ENCODE results near the gene CRB1.

The CRB1 gene

GRCh38 chr1:197413564-197413963 lies 145.5 kb downstream of the CRB1 start:
- no peaks in the 10 kb centered on the region for H3K9me3 ChIP-seq (ENCODE audit: insufficient read depth, low read length)
- no peak overlapping the region for H3K4me3 ChIP-seq (ENCODE audit: insufficient read depth, low read length, poor library complexity, severe bottlenecking)
- no peak overlapping the region for H2AFZ ChIP-seq (ENCODE audit: low read depth, low read length, severe bottlenecking)
- H3K79me2 ChIP-seq (ENCODE audit: insufficient read depth, low read length), result no peaks in the 10 kb centered on the region
- H3K4me2 ChIP-seq (ENCODE audit: low read depth, low read length, poor library complexity, severe bottlenecking), result no peak overlapping the region
- H4K20me1 ChIP-seq (ENCODE audit: low read depth, low read length), result no peaks in the 10 kb centered on the region
- TF ChIP-seq CTCF (IDR thresholded peaks at IDR 0.05; ENCODE audit: insufficient read depth, low read length, poor library complexity, severe bottlenecking) (no peak), EZH2phosphoT487 (conservative IDR thresholded peaks at IDR 0.05; ENCODE audit: low read length) (no peak)
- no peaks in the 10 kb centered on the region for H3K9me2 ChIP-seq (replicated peaks; ENCODE audit: insufficient read depth, low read length)
- no peaks in the 10 kb centered on the region for H3K36me3 ChIP-seq (ENCODE audit: low read length)
- H3K27ac ChIP-seq (ENCODE audit: low read depth, low read length), result no peak overlapping the region
- H3F3A ChIP-seq (ENCODE audit: insufficient read depth), result no peaks in the 10 kb centered on the region
- H3K27me3 ChIP-seq (ENCODE audit: low read length), result no peaks in the 10 kb centered on the region
- H3K9ac ChIP-seq (ENCODE audit: low read length), result no peak overlapping the region

- no peak overlapping the region for H3K9ac ChIP-seq (ENCODE audit: low read length)
- no peak overlapping the region for H2AFZ ChIP-seq (ENCODE audit: low read depth, low read length, severe bottlenecking)
- no peaks in the 10 kb centered on the region for H3K36me3 ChIP-seq (ENCODE audit: low read length)
- no peak overlapping the region for H3K27ac ChIP-seq (ENCODE audit: low read depth, low read length)
- H3K9me3 ChIP-seq (ENCODE audit: insufficient read depth, low read length), result no peaks in the 10 kb centered on the region
- H3K9me2 ChIP-seq (replicated peaks; ENCODE audit: insufficient read depth, low read length), result no peaks in the 10 kb centered on the region
- H3K79me2 ChIP-seq (ENCODE audit: insufficient read depth, low read length), result no peaks in the 10 kb centered on the region
- TF ChIP-seq CTCF (IDR thresholded peaks at IDR 0.05; ENCODE audit: insufficient read depth, low read length, poor library complexity, severe bottlenecking) (no peak), EZH2phosphoT487 (conservative IDR thresholded peaks at IDR 0.05; ENCODE audit: low read length) (no peak)
- no peaks in the 10 kb centered on the region for H3F3A ChIP-seq (ENCODE audit: insufficient read depth)
- H3K27me3 ChIP-seq (ENCODE audit: low read length), result no peaks in the 10 kb centered on the region
- no peak overlapping the region for H3K4me3 ChIP-seq (ENCODE audit: insufficient read depth, low read length, poor library complexity, severe bottlenecking)
- H4K20me1 ChIP-seq (ENCODE audit: low read depth, low read length), result no peaks in the 10 kb centered on the region
- H3K4me2 ChIP-seq (ENCODE audit: low read depth, low read length, poor library complexity, severe bottlenecking), result no peak overlapping the region
Observed at GRCh38 chr1:197415221-197415620, 147.2 kb downstream of the CRB1 start.

GRCh38 chr1:197418693-197419092 lies 150.6 kb downstream of the CRB1 start:
- H3F3A ChIP-seq (ENCODE audit: insufficient read depth), result no peaks in the 10 kb centered on the region
- H3K9me3 ChIP-seq (ENCODE audit: insufficient read depth, low read length), result no peaks in the 10 kb centered on the region
- TF ChIP-seq CTCF (IDR thresholded peaks at IDR 0.05; ENCODE audit: insufficient read depth, low read length, poor library complexity, severe bottlenecking) (no peak), EZH2phosphoT487 (conservative IDR thresholded peaks at IDR 0.05; ENCODE audit: low read length) (no peak)
- no peaks in the 10 kb centered on the region for H4K20me1 ChIP-seq (ENCODE audit: low read depth, low read length)
- H3K9me2 ChIP-seq (replicated peaks; ENCODE audit: insufficient read depth, low read length), result no peaks in the 10 kb centered on the region
- H3K4me3 ChIP-seq (ENCODE audit: insufficient read depth, low read length, poor library complexity, severe bottlenecking), result no peak overlapping the region
- H3K27ac ChIP-seq (ENCODE audit: low read depth, low read length), result no peak overlapping the region
- no peak overlapping the region for H3K4me2 ChIP-seq (ENCODE audit: low read depth, low read length, poor library complexity, severe bottlenecking)
- H3K27me3 ChIP-seq (ENCODE audit: low read length), result no peaks in the 10 kb centered on the region
- no peak overlapping the region for H2AFZ ChIP-seq (ENCODE audit: low read depth, low read length, severe bottlenecking)
- H3K36me3 ChIP-seq (ENCODE audit: low read length), result no peaks in the 10 kb centered on the region
- H3K79me2 ChIP-seq (ENCODE audit: insufficient read depth, low read length), result no peaks in the 10 kb centered on the region
- no peak overlapping the region for H3K9ac ChIP-seq (ENCODE audit: low read length)

All from SU-DHL-6 (cell line).